GM12864 (cell line): Measurements from ENCODE around the gene RABL6.
"Not testable (repeated sequence)": the region's sequence is repeated elsewhere in the genome, so short reads cannot be mapped to it uniquely, and the experiment has no call there.

Source experiments
- DNase-seq: peaks from one replicate; pipeline ENCODE4 v3.0.0-alpha.2; 2011; ENCODE audit warnings: low read depth
- H3K4me3 ChIP-seq: 2 replicates; pipeline ENCODE4 v1.5.1; 2011; ENCODE audit warnings: mild to moderate bottlenecking, low read depth, low read length, control low read depth
- TF ChIP-seq, protein P1 (sequence below): IDR thresholded peaks from 2 replicates; pipeline ENCODE4 v1.5.1; 2011; ENCODE audit warnings: low read depth, mild to moderate bottlenecking, moderate library complexity, low read length, control low read depth, inconsistent platforms; ENCODE audit errors: missing control alignments

Gene RABL6

GRCh38 chr9:136798708-136799078 is 9.1 kb upstream of the RABL6 start:
- TF ChIP-seq, protein P1, sequence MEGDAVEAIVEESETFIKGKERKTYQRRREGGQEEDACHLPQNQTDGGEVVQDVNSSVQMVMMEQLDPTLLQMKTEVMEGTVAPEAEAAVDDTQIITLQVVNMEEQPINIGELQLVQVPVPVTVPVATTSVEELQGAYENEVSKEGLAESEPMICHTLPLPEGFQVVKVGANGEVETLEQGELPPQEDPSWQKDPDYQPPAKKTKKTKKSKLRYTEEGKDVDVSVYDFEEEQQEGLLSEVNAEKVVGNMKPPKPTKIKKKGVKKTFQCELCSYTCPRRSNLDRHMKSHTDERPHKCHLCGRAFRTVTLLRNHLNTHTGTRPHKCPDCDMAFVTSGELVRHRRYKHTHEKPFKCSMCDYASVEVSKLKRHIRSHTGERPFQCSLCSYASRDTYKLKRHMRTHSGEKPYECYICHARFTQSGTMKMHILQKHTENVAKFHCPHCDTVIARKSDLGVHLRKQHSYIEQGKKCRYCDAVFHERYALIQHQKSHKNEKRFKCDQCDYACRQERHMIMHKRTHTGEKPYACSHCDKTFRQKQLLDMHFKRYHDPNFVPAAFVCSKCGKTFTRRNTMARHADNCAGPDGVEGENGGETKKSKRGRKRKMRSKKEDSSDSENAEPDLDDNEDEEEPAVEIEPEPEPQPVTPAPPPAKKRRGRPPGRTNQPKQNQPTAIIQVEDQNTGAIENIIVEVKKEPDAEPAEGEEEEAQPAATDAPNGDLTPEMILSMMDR = no peak
- H3K4me3 ChIP-seq = no peak overlapping the region
- DNase-seq = no peak

- peak overlapping the region; percentile 41 for H3K4me3 ChIP-seq
- no peak for DNase-seq
- TF ChIP-seq, protein P1 = no peak
These were observed 8.5 kb upstream of the RABL6 start for GRCh38 chr9:136799079-136799853.

DNA sequence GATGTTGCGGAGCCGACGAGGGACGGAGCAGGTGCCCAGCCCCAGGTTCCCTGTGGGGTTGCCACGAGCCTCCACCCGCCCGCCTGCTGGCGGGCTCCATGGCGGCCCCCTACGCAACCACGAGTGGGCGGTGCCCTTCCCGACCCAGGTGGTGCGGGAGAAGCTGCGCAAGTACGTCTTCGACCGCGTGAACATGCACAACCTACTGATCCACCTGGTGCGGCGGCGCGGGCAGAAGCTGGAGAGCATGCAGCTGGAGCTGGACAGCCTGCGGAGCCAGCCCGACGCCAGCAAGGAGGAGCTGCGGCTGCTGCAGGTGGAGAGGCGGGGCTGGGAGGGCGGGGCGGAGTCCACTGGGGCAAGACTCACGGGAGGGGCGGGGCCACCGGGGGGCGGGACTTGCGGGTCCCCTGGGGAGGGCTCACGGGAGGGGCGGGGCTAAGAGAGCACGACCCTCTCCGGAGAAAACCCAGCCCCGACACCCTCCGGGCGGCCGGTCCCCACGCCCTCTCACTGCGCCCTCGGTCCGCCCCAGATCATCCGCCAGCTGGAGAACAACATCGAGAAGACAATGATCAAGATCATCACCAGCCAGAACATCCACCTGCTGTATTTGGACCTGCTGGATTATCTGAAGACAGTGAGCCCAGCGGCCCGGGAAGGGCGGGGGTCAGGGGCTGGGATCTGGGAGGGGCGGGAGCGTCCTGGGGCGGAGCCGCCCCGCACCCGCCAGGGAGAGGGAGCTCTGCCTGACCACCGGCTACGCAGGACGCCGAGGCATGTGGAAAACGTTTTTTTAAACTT is 7.7 kb upstream of the RABL6 start:
- TF ChIP-seq, protein P1 = no peak
- peak overlapping the region; percentile 41 for H3K4me3 ChIP-seq
- no peak for DNase-seq

GRCh38 chr9:136802321-136802720 is 5.4 kb upstream of the RABL6 start:
- DNase-seq = no peak
- TF ChIP-seq, protein P1 = no peak
- no peak overlapping the region for H3K4me3 ChIP-seq

DNA sequence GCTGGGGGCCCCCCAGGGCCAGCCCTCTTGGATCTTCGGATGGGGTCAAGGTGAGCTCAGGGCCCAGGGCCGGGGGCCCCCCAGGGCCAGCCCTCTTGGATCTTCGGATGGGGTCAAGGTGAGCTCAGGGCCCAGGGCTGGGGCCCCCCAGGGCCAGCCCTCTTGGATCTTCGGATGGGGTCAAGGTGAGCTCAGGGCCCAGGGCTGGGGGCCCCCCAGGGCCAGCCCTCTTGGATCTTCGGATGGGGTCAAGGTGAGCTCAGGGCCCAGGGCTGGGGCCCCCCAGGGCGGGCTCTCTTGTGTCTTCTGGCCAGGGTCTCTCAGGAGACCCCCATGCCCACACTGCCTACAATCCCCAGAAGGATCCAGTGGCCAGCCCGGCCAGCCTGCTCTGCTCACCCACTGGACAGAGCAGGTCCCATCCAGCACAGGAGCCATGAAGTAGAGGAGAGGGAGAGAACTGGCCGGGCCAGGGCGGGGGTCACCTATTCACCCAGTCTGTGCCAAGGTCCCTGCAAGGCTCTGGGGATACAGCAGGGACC is 4.7 kb upstream of the RABL6 start:
- not testable (repeated sequence) for H3K4me3 ChIP-seq, DNase-seq

DNA sequence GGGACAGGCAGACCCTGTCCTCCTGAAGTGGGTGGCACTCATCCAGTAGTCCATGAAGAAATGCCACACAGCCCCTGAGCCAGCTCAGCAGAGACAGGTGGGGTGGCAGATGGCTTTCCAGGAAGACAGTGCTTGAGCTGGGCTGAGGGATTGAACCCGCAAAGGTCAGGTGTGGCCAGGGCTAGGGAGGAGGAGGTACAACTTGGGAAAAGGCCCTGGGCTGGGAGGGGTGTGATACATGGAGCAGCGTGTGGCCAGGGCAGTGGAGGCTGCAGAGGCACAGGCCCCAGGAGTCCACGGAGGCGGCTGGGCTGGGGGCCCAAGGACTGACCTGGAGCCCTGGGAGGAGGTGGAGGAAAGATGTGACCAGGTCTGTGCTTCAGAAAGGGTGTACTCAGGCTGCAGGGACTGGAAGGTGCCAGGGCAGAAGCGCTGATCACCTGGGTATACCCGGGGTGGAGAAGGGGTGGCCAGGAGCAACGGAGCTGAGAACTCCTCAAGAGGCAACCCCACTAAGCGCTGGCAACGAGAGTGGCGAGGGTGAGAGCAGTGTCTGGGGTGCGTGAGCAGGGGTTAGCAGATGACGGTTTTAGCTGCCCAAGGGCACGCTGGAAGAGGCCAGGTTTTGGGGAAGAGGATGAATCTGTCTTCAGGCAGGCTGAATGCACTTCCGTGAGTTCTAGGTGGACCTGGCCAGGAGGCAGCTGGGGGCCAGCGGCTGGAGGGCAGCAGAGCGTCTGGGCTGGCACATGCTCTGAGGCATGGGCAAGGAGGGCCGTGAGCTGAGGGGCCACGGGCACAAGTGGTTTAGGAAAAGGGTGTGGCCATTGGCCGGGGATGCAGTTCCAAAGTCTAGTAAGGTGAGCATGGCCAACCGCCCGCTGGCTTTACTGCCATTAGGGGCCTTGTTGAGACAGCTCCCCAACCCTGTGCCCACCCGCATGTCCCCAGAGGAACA is 3.9 kb upstream of the RABL6 start:
- TF ChIP-seq, protein P1 = no peak
- DNase-seq = no peak
- no peak overlapping the region for H3K4me3 ChIP-seq
